Left lung (tissue), 10 donors: ENCODE measurements around the gene ME3. TPM values are rescaled to one million over a fixed set of nuclear protein-coding genes. Genes with fewer than 3 reads are reported as not detected.
A peak's percentile ranks its signal among the peaks of the same experiment; 100 is the strongest.

Experiments
- ATAC-seq: fragments of 200-7000 bp; cut with Tn5 transposase; one replicate; pipeline ENCODE4 v1.9.1; 2020; ENCODE audit warnings: moderate library complexity
- DNase-seq, 4 donors: peaks; one replicate each; pipeline ENCODE4 v3.0.0-alpha.2; 2013 to 2020
- H3K27ac ChIP-seq, 2 donors: fragments of 200-600 bp; sonication (generic) in 1 of 2; one replicate each; pipeline versions ENCODE4 v1.5.0 to v1.8.0; 2020 to 2021
- H3K27me3 ChIP-seq, 2 donors: fragments of 200-600 bp; sonication (generic) in 1 of 2; one replicate each; pipeline versions ENCODE4 v1.5.0 to v1.8.0; 2020 to 2021
- H3K36me3 ChIP-seq, 2 donors: fragments of 200-600 bp; sonication (generic) in 1 of 2; one replicate each; pipeline versions ENCODE4 v1.5.0 to v1.8.0; 2020 to 2021
- H3K4me1 ChIP-seq, 2 donors: fragments of 200-600 bp; one replicate each; pipeline ENCODE4 v1.8.0; 2021
- H3K4me3 ChIP-seq, 2 donors: fragments of 200-600 bp; sonication (generic) in 1 of 2; one replicate each; pipeline versions ENCODE4 v1.5.0 to v1.8.0; 2020 to 2021; ENCODE audit warnings: mild to moderate bottlenecking in 1 of 2
- H3K9me3 ChIP-seq, 2 donors: fragments of 200-600 bp; sonication (generic) in 1 of 2; one replicate each; pipeline versions ENCODE4 v1.5.0 to v1.8.0; 2020 to 2021
- intact Hi-C, 2 donors: fragments of 100-400 bp; cut with DNase I; formaldehyde crosslinking; loops; one replicate each; pipeline versions ENCODE4 v1.11.2 to v1.14.2; 2022
- polyA plus RNA-seq, 6 donors: library from polyadenylated mRNA; unstranded; fragments of 120-200 nt; gene quantifications; one replicate each; pipeline ENCODE4 v1.2.1, GENCODE V29; 2013; ENCODE audit not compliant: insufficient read length in 6 of 6
- total RNA-seq, 2 donors: library from RNA; stranded (reverse); fragmentation: NEBNext Ultra II Directional; extraction: Animal tissue kit (Norgen Biotek cat#: 25700); gene quantifications; one replicate each; pipeline ENCODE4 v1.2.1, GENCODE V29; 2021
- TF ChIP-seq, protein P1 (sequence below), 2 donors: fragments of 200-600 bp; sonication (generic) in 1 of 2; IDR thresholded peaks; one replicate each; pipeline versions ENCODE4 v1.5.0 to v1.8.0; 2021; ENCODE audit warnings: antibody characterized with exemption in 2 of 2
- donor health status: DM: no; HTN: yes; CAD: no.
- donor health status: DM: no; HTN: no; CAD: no.

ME3 gene
- total and polyA plus RNA-seq, 8 donors, result 21.6 to 44.6 (median 30.5) TPM

- intact Hi-C loops, result no loop called here
- no peak overlapping the region for H3K27ac ChIP-seq
- TF ChIP-seq, protein P1, sequence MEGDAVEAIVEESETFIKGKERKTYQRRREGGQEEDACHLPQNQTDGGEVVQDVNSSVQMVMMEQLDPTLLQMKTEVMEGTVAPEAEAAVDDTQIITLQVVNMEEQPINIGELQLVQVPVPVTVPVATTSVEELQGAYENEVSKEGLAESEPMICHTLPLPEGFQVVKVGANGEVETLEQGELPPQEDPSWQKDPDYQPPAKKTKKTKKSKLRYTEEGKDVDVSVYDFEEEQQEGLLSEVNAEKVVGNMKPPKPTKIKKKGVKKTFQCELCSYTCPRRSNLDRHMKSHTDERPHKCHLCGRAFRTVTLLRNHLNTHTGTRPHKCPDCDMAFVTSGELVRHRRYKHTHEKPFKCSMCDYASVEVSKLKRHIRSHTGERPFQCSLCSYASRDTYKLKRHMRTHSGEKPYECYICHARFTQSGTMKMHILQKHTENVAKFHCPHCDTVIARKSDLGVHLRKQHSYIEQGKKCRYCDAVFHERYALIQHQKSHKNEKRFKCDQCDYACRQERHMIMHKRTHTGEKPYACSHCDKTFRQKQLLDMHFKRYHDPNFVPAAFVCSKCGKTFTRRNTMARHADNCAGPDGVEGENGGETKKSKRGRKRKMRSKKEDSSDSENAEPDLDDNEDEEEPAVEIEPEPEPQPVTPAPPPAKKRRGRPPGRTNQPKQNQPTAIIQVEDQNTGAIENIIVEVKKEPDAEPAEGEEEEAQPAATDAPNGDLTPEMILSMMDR (IDR thresholded peaks at IDR 0.05), result no peak
- H3K36me3 ChIP-seq, result no peaks in the 10 kb centered on the region
- no peaks in the 10 kb centered on the region for H3K27me3 ChIP-seq
- H3K4me1 ChIP-seq, result no peaks in the 10 kb centered on the region
- no peak overlapping the region for H3K4me3 ChIP-seq
- peaks cover 0 to 2% of the 10 kb centered on the region in 2 donors for H3K9me3 ChIP-seq
- no peak for DNase-seq
- no peak for ATAC-seq
These were observed 134.2 kb downstream of the ME3 start for GRCh38 chr11:86538223-86538548.

DNA sequence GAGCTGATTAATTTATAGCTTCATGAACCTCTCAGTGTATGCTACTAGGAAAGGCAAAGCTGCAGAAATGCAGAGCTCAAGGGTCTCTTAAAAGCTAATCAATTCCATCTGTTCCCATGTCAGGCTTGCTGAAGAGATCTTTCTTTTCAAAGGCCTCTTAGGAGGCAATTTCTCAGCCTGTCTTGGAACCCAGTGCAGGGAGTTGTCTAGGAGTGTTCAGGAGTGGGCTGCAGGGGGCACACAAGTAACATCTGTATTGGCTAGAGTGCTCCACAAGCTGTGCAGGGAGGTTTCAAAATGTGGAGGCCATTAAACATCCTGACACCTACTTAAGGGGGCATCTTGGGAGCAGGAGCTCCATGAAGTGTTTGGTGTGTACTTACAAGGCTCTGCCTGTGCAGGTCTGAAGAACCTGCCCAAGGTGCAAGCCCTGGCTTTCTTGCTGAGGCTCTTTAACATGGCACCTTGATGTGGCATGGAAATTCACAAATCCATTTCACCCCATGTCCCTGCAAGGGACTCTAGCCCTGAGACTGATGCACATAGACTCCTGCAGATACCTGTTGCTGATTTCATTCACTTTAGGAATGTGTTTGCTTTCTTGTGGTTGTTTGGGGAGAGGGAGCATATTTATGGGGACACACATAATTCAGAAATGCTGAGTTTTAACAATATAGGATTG is 134.7 kb downstream of the ME3 start:
- Histone ChIP-seq H3K27ac (no peak overlapping the region), H3K4me1 (no peaks in the 10 kb centered on the region), H3K27me3 (no peaks in the 10 kb centered on the region), H3K9me3 (no peaks in the 10 kb centered on the region), H3K4me3 (no peak overlapping the region), H3K36me3 (no peaks in the 10 kb centered on the region)
- DNase-seq, result no peak
- intact Hi-C loops, result no loop called here
- TF ChIP-seq, protein P1 (IDR thresholded peaks at IDR 0.05), result no peak
- ATAC-seq, result peak; percentile 26

DNA sequence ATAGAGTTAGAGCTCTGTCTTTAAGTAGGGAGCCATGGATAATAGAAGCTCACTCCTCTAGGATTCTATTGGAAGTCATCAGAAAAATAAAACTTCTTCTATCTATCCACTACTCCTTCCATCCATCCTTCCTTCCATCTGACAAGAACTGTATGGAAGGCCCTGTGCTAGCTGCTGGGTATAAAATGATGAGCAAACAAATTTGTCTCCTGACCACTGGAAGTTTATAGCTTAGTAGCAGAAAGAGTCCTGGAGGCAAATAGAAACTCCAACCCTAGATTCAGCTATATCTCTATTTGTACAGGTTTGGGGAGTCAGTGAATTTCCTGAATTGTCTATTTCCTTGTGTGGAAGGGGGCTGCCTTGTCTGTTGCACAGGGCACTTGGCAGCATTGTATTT is 136.6 kb downstream of the ME3 start:
- H3K27me3 ChIP-seq, result no peaks in the 10 kb centered on the region
- H3K4me1 ChIP-seq, result no peaks in the 10 kb centered on the region
- H3K9me3 ChIP-seq, result no peaks in the 10 kb centered on the region
- ATAC-seq, result no peak
- intact Hi-C loops, result no loop called here
- no peak overlapping the region for H3K27ac ChIP-seq
- TF ChIP-seq, protein P1 (IDR thresholded peaks at IDR 0.05), result no peak
- no peak for DNase-seq
- no peaks in the 10 kb centered on the region for H3K36me3 ChIP-seq
- no peak overlapping the region for H3K4me3 ChIP-seq

- no peaks in the 10 kb centered on the region for H3K27me3 ChIP-seq
- H3K4me1 ChIP-seq, result peaks cover under 1 to 24% of the 10 kb centered on the region in 2 donors
- H3K4me3 ChIP-seq, result no peak overlapping the region
- TF ChIP-seq, protein P1 (IDR thresholded peaks at IDR 0.05), result no peak
- H3K9me3 ChIP-seq, result peaks cover 0 to 10% of the 10 kb centered on the region in 2 donors
- DNase-seq (peak in 1 of 4 donors; percentile 22), ATAC-seq (peak; percentile 56)
- no peaks in the 10 kb centered on the region for H3K36me3 ChIP-seq
- H3K27ac ChIP-seq, result peak overlapping the region; percentile 66 to 79
- intact Hi-C loops, result no loop called here
These were observed 147.6 kb downstream of the ME3 start for GRCh38 chr11:86524620-86525352.
